ENCODE data around the gene KCTD11. TPM values are rescaled to one million over a fixed set of nuclear protein-coding genes. Genes with fewer than 3 reads are reported as not detected.
A peak's percentile ranks its signal among the peaks of the same experiment; 100 is the strongest.

Gene KCTD11
- total and polyA plus RNA-seq, 2 of the 13 experiments (the other 11 are each of a cell fraction or from before 2014, with no cell fraction given), result 1.6 to 2.6 TPM

GRCh38 chr17:7306911-7307685 lies 44.9 kb upstream of the KCTD11 start, which contains the start of gene EIF5A (continued):
- TF ChIP-seq ZBTB38 (CRISPR knock-in tag; IDR thresholded peaks at IDR 0.05) (no peak), SKI (IDR thresholded peaks at IDR 0.05; ENCODE audit: partially characterized antibody) (no peak), GTF3A (CRISPR knock-in tag; conservative IDR thresholded peaks at IDR 0.05) (no peak), MEIS2 (CRISPR knock-in tag; IDR thresholded peaks at IDR 0.05) (no peak), NR2F1 (CRISPR knock-in tag; IDR thresholded peaks at IDR 0.05) (no peak), RAD21 (CRISPR knock-in tag; IDR thresholded peaks at IDR 0.05) (no peak), ZNF335 (CRISPR knock-in tag; IDR thresholded peaks at IDR 0.05) (0 out of 2 replicates have a peak, but pooled peaks have one; percentile 46), ZNF407 (CRISPR knock-in tag; IDR thresholded peaks at IDR 0.05; ENCODE audit: not compliant biosample characterization) (peak; percentile 73), NFE2L2 (IDR thresholded peaks at IDR 0.05; ENCODE audit: low read length) (no peak), TEF (CRISPR knock-in tag; IDR thresholded peaks at IDR 0.05) (no peak), HOXA3 (CRISPR knock-in tag; IDR thresholded peaks at IDR 0.05) (peak; percentile 87; the same call in 1 of the 2 replicates), ZNF20 (CRISPR knock-in tag; IDR thresholded peaks at IDR 0.05) (0 out of 2 replicates have a peak, but pooled peaks have one; percentile 54), TGIF2 (CRISPR knock-in tag; IDR thresholded peaks at IDR 0.05) (no peak), NFIB (CRISPR knock-in tag; IDR thresholded peaks at IDR 0.05; ENCODE audit: borderline replicate concordance) (no peak), FUBP1 (CRISPR knock-in tag; IDR thresholded peaks at IDR 0.05; ENCODE audit: borderline replicate concordance) (no peak), RXRB (CRISPR knock-in tag; IDR thresholded peaks at IDR 0.05; ENCODE audit: borderline replicate concordance) (peak; percentile 62)
